Hepatocyte (in vitro differentiated cells): Measurements from ENCODE around the gene NEUROG1. TPM values are rescaled to one million over a fixed set of nuclear protein-coding genes. Genes with fewer than 3 reads are reported as not detected.

Source experiments
- DNase-seq: peaks from one replicate; pipeline ENCODE4 v3.0.0-alpha.2; 2016; ENCODE audit warnings: low spot score
- H2AFZ ChIP-seq: fragments of 200-600 bp; sonication (generic); 2 replicates; pipeline ENCODE4 v1.6.0; 2016; ENCODE audit warnings: antibody characterized with exemption, mild to moderate bottlenecking
- H3K27ac ChIP-seq: fragments of 200-600 bp; sonication (generic); 2 replicates; pipeline ENCODE4 v1.5.1; 2016; ENCODE audit warnings: mild to moderate bottlenecking
- H3K27me3 ChIP-seq: fragments of 200-600 bp; sonication (generic); 2 replicates; pipeline ENCODE4 v1.6.1; 2016
- H3K36me3 ChIP-seq: fragments of 200-600 bp; sonication (generic); replicated peaks from 2 replicates; pipeline ENCODE4 v1.5.1; 2016; ENCODE audit warnings: low read depth; ENCODE audit not compliant: insufficient read depth
- H3K4me1 ChIP-seq: fragments of 200-600 bp; sonication (generic); 2 replicates; pipeline ENCODE4 v1.5.1; 2016; ENCODE audit warnings: mild to moderate bottlenecking, moderate library complexity; ENCODE audit not compliant: insufficient read depth
- H3K4me2 ChIP-seq: fragments of 200-600 bp; sonication (generic); 2 replicates; pipeline ENCODE4 v1.6.0; 2016
- H3K4me3 ChIP-seq: fragments of 200-600 bp; sonication (generic); 2 replicates; pipeline ENCODE4 v1.5.1; 2016; ENCODE audit warnings: mild to moderate bottlenecking
- H3K79me2 ChIP-seq: fragments of 200-600 bp; sonication (generic); 2 replicates; pipeline ENCODE4 v1.6.0; 2017; ENCODE audit warnings: mild to moderate bottlenecking
- H3K9me2 ChIP-seq: fragments of 200-600 bp; sonication (generic); replicated peaks from 2 replicates; pipeline ENCODE4 v1.6.0; 2017; ENCODE audit warnings: mild to moderate bottlenecking; ENCODE audit not compliant: insufficient read depth
- H3K9me3 ChIP-seq: fragments of 200-600 bp; sonication (generic); 2 replicates; pipeline ENCODE4 v1.5.1; 2016; ENCODE audit warnings: low read depth, mild to moderate bottlenecking
- H4K20me1 ChIP-seq: fragments of 200-600 bp; sonication (generic); 2 replicates; pipeline ENCODE4 v1.6.0; 2016; ENCODE audit warnings: mild to moderate bottlenecking; ENCODE audit not compliant: insufficient read depth, poor library complexity, severe bottlenecking
- EZH2 ChIP-seq: fragments of 200-600 bp; sonication (generic); IDR thresholded peaks from 2 replicates; pipeline ENCODE4 v1.6.1; 2016; ENCODE audit warnings: antibody characterized with exemption, mild to moderate bottlenecking, borderline replicate concordance
- EZH2phosphoT487 ChIP-seq: fragments of 200-600 bp; sonication (generic); IDR thresholded peaks from one replicate; pipeline ENCODE4 v1.6.1; 2018; ENCODE audit warnings: antibody characterized with exemption, mild to moderate bottlenecking, low read depth, moderate library complexity; ENCODE audit not compliant: unreplicated experiment, severe bottlenecking
- WGBS: methylation state at CpG from one replicate; pipeline ENCODE4 v1.1.6; 2016; ENCODE audit warnings: low lambda C conversion rate; ENCODE audit errors: missing lambda C conversion rate; 5-methylcytosine and 5-hydroxymethylcytosine counted together
- polyA plus RNA-seq: library from polyadenylated mRNA; unstranded; fragments of >200 nt; fragmentation: Nextera tagmentation; extraction: Ambion mirVana; gene quantifications from 2 replicates; pipeline ENCODE4 v1.2.1, GENCODE V29; 2016
- total RNA-seq: library from RNA; depleted of rRNA; stranded (reverse); fragments of >200 nt; gene quantifications from 2 replicates; pipeline ENCODE4 v1.2.3, GENCODE V29; 2014
- TF ChIP-seq, protein P1 (sequence below): fragments of 200-600 bp; sonication (generic); IDR thresholded peaks from 2 replicates; pipeline ENCODE4 v1.5.1; 2016; ENCODE audit warnings: antibody characterized with exemption, mild to moderate bottlenecking; ENCODE audit not compliant: poor library complexity

NEUROG1 gene
- total and polyA plus RNA-seq, 2 experiments from 2014 or later: not detected

GRCh38 chr5:135545099-135545498, 9.3 kb upstream of the NEUROG1 start:
- H3K9me3 ChIP-seq: no peaks in the 10 kb centered on the region
- H3K4me2 ChIP-seq: peak overlapping the region; percentile 87
- no peaks in the 10 kb centered on the region for H3K36me3 ChIP-seq
- peak overlapping the region; percentile 60 for H2AFZ ChIP-seq
- no peaks in the 10 kb centered on the region for H3K79me2 ChIP-seq
- no peaks in the 10 kb centered on the region for H4K20me1 ChIP-seq
- no peak overlapping the region for H3K27ac ChIP-seq
- H3K9me2 ChIP-seq: no peaks in the 10 kb centered on the region
- peaks cover 100% of the 10 kb centered on the region for H3K27me3 ChIP-seq
- peaks cover 18% of the 10 kb centered on the region for H3K4me1 ChIP-seq
- TF ChIP-seq EZH2 (peak; percentile 31), EZH2phosphoT487 (peak; percentile 12)
- TF ChIP-seq, protein P1, sequence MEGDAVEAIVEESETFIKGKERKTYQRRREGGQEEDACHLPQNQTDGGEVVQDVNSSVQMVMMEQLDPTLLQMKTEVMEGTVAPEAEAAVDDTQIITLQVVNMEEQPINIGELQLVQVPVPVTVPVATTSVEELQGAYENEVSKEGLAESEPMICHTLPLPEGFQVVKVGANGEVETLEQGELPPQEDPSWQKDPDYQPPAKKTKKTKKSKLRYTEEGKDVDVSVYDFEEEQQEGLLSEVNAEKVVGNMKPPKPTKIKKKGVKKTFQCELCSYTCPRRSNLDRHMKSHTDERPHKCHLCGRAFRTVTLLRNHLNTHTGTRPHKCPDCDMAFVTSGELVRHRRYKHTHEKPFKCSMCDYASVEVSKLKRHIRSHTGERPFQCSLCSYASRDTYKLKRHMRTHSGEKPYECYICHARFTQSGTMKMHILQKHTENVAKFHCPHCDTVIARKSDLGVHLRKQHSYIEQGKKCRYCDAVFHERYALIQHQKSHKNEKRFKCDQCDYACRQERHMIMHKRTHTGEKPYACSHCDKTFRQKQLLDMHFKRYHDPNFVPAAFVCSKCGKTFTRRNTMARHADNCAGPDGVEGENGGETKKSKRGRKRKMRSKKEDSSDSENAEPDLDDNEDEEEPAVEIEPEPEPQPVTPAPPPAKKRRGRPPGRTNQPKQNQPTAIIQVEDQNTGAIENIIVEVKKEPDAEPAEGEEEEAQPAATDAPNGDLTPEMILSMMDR: no peak
- no peak for DNase-seq
- H3K4me3 ChIP-seq: no peak overlapping the region
- 22% methylated on average over 17 of the region's 17 CpGs for WGBS

GRCh38 chr5:135543485-135544304, 7.9 kb upstream of the NEUROG1 start:
- no peaks in the 10 kb centered on the region for H3K9me3 ChIP-seq
- H3K4me2 ChIP-seq: peak overlapping the region; percentile 87
- H3K79me2 ChIP-seq: no peaks in the 10 kb centered on the region
- H2AFZ ChIP-seq: peak overlapping the region; percentile 60
- no peak overlapping the region for H3K27ac ChIP-seq
- peaks cover 100% of the 10 kb centered on the region for H3K27me3 ChIP-seq
- H3K9me2 ChIP-seq: no peaks in the 10 kb centered on the region
- peak; percentile 51 for DNase-seq
- WGBS: 1% methylated on average over 74 of the region's 77 CpGs
- peaks cover 18% of the 10 kb centered on the region for H3K4me1 ChIP-seq
- H3K36me3 ChIP-seq: no peaks in the 10 kb centered on the region
- TF ChIP-seq, protein P1: no peak
- TF ChIP-seq EZH2phosphoT487 (peak; percentile 59), EZH2 (peak; percentile 95)
- peak overlapping the region; percentile 13 for H3K4me3 ChIP-seq
- no peaks in the 10 kb centered on the region for H4K20me1 ChIP-seq

GRCh38 chr5:135543001-135543484, 7.3 kb upstream of the NEUROG1 start:
- H3K36me3 ChIP-seq: no peaks in the 10 kb centered on the region
- TF ChIP-seq, protein P1: no peak
- peak; percentile 90 for TF ChIP-seq EZH2phosphoT487
- TF ChIP-seq EZH2: no peak
- H3K4me3 ChIP-seq: no peak overlapping the region
- no peaks in the 10 kb centered on the region for H4K20me1 ChIP-seq
- no peak overlapping the region for H2AFZ ChIP-seq
- peaks cover 100% of the 10 kb centered on the region for H3K27me3 ChIP-seq
- no peak for DNase-seq
- H3K27ac ChIP-seq: no peak overlapping the region
- H3K4me1 ChIP-seq: peaks cover 18% of the 10 kb centered on the region
- H3K9me3 ChIP-seq: no peaks in the 10 kb centered on the region
- 14% methylated on average over 5 of the region's 5 CpGs for WGBS
- peak overlapping the region; percentile 87 for H3K4me2 ChIP-seq
- no peaks in the 10 kb centered on the region for H3K9me2 ChIP-seq
- no peaks in the 10 kb centered on the region for H3K79me2 ChIP-seq
